ENCODE results near the gene XPO6. TPM values are rescaled to one million over a fixed set of nuclear protein-coding genes. Genes with fewer than 3 reads are reported as not detected.

XPO6 gene
- total RNA-seq, 1 experiment from 2014 or later, result 124 TPM

DNA sequence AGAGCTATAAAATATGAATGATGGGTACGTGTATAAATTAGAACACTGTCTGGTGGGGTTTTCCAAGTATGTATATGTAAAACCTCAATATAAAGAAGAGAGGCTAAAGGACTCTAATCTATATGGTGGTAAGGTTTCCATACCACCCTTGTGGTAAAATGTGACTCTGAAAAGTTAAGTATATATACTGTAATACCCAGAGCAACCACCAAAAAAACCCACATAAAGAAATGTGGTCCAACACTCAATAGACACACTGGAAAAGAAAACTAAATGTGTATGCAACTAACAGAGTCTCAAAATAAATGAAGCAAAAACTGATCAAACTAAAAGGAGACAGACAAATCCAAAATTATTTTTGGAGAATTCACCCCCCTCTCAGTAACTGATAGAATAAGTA is 72.2 kb downstream of the XPO6 start:
- TF ChIP-seq, protein P1, sequence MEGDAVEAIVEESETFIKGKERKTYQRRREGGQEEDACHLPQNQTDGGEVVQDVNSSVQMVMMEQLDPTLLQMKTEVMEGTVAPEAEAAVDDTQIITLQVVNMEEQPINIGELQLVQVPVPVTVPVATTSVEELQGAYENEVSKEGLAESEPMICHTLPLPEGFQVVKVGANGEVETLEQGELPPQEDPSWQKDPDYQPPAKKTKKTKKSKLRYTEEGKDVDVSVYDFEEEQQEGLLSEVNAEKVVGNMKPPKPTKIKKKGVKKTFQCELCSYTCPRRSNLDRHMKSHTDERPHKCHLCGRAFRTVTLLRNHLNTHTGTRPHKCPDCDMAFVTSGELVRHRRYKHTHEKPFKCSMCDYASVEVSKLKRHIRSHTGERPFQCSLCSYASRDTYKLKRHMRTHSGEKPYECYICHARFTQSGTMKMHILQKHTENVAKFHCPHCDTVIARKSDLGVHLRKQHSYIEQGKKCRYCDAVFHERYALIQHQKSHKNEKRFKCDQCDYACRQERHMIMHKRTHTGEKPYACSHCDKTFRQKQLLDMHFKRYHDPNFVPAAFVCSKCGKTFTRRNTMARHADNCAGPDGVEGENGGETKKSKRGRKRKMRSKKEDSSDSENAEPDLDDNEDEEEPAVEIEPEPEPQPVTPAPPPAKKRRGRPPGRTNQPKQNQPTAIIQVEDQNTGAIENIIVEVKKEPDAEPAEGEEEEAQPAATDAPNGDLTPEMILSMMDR (conservative IDR thresholded peaks at IDR 0.05), result peak; percentile 28; the same call in 1 of the 3 replicates
- Histone ChIP-seq H2BK12ac (ENCODE audit: insufficient read length, low read depth, low read length) (no peak overlapping the region), H2AK5ac (ENCODE audit: insufficient read length, low read length) (no peak overlapping the region), H3K4me2 (ENCODE audit: insufficient read depth, insufficient read length, low read length) (no peak overlapping the region), H2BK20ac (ENCODE audit: low read depth, low read length, poor library complexity, severe bottlenecking) (no peak overlapping the region), H3K23ac (ENCODE audit: insufficient read length, low read depth, low read length) (no peak overlapping the region), H3T11ph (ENCODE audit: low read length) (no peak overlapping the region), H3K18ac (ENCODE audit: insufficient read length, low read depth, low read length) (no peak overlapping the region), H3K79me1 (ENCODE audit: insufficient read depth, low read depth, low read length, poor library complexity, severe bottlenecking) (no peaks in the 10 kb centered on the region), H3K4me1 (ENCODE audit: insufficient read depth, low read length) (no peaks in the 10 kb centered on the region; the same call in 1 of the 2 replicates), H3K79me2 (ENCODE audit: insufficient read depth, low read length) (no peaks in the 10 kb centered on the region), H3K23me2 (ENCODE audit: insufficient read length, low read depth, low read length, poor library complexity, severe bottlenecking) (no peaks in the 10 kb centered on the region), H4K91ac (ENCODE audit: insufficient read length, low read depth, low read length) (no peak overlapping the region), H2BK15ac (ENCODE audit: low read depth, low read length) (no peak overlapping the region), H3K27me3 (ENCODE audit: insufficient read depth, low read length) (no peaks in the 10 kb centered on the region), H4K8ac (replicated peaks; ENCODE audit: insufficient read length, low read depth, low read length) (no peak overlapping the region), H3K9ac (ENCODE audit: extremely low read depth, insufficient read length, low read length) (no peak overlapping the region), H4K20me1 (ENCODE audit: control insufficient read depth, insufficient read depth, insufficient read length) (no peaks in the 10 kb centered on the region), H3K56ac (ENCODE audit: insufficient read length, low read depth, low read length) (no peak overlapping the region), H3K9me3 (ENCODE audit: control insufficient read depth, low read depth, low read length) (no peaks in the 10 kb centered on the region), H2BK120ac (ENCODE audit: low read depth, low read length, poor library complexity, severe bottlenecking) (no peak overlapping the region), H3K4ac (ENCODE audit: low read depth, low read length) (no peak overlapping the region), H2AFZ (ENCODE audit: low read length) (no peak overlapping the region), H4K5ac (ENCODE audit: insufficient read length, low read depth, low read length) (no peak overlapping the region), H3K27ac (ENCODE audit: insufficient read length, low read depth, low read length) (no peak overlapping the region), H2BK5ac (ENCODE audit: insufficient read length, low read length) (no peak overlapping the region), H3K14ac (ENCODE audit: insufficient read depth, low read length) (no peak overlapping the region)
- no peak for DNase-seq
- Mint-ChIP-seq H3K36me3 (ENCODE audit: insufficient read depth in 1 of 3, low read depth in 3 of 3) (peaks cover 8 to 65% (median 34%) of the 10 kb centered on the region in 3 experiments; a peak in 6 of 7 replicates), H3K9me3 (no peaks in the 10 kb centered on the region), H3K4me1 (no peaks in the 10 kb centered on the region; a peak in 1 of 4 replicates), H3K27ac (no peak overlapping the region), H3K27me3 (ENCODE audit: low read depth) (no peaks in the 10 kb centered on the region), H3K4me3 (no peak overlapping the region)
- WGBS (ENCODE audit: extremely low coverage, insufficient read length, low lambda C conversion rate), result no CpG with 5 or more reads among the region's 1 CpG

Data from H9 (cell line).